ENCODE measurements around the gene DNAI1.

DNAI1 gene

DNA sequence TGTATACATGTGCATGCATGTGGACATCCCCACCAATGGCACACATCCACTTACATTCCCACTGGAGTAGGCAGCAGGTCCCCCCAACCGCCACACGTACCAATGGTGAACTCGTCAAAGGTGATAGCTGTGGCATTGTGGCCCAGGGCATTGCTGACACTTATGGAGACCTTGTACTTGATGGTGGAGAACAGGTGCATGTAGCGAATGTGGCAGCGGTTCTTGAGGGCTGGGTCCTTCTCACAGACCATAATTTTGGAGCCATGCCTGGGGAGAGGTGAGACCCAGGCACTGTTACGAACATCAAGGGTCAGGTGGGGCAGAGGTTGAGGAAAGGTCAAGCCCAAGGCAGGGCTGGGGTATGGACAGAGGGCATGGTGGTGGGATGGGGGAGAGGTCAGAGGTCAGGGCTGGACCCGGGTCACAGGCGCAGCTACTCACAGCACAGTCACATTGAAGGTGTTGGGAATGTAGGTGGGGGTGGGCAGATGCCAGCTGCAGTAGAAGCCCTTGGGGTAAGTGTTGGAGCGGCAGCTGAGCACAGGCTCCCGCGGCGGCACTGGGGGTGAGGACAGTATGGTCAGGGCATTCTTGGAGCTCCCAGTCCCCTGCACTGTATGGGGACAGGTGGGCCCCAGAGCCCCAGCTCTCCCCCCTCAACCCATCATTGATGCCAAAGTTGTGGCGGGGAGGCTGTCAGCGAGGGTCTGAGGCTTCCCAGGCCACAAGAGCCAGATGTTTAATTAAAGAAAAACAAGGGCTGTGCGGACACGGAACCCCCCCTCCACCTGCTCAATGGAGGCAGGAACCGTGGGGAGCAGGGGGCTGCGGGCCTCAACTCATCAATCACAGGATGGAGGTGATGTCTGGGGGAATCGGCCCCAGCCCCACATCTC is 99.1 kb downstream of the DNAI1 start:
- no peaks in the 10 kb centered on the region for H3K27me3 ChIP-seq (ENCODE audit: low read length)
- H2AFZ ChIP-seq (ENCODE audit: low read depth, low read length, severe bottlenecking): no peak overlapping the region
- no peak overlapping the region for H3K27ac ChIP-seq (ENCODE audit: low read depth, low read length)
- no peaks in the 10 kb centered on the region for H3K9me2 ChIP-seq (replicated peaks; ENCODE audit: insufficient read depth, low read length)
- H3K9ac ChIP-seq (ENCODE audit: low read length): no peak overlapping the region
- no peaks in the 10 kb centered on the region for H3K36me3 ChIP-seq (ENCODE audit: low read length)
- no peaks in the 10 kb centered on the region for H4K20me1 ChIP-seq (ENCODE audit: low read depth, low read length)
- H3F3A ChIP-seq (ENCODE audit: insufficient read depth): no peaks in the 10 kb centered on the region
- TF ChIP-seq, protein P1, sequence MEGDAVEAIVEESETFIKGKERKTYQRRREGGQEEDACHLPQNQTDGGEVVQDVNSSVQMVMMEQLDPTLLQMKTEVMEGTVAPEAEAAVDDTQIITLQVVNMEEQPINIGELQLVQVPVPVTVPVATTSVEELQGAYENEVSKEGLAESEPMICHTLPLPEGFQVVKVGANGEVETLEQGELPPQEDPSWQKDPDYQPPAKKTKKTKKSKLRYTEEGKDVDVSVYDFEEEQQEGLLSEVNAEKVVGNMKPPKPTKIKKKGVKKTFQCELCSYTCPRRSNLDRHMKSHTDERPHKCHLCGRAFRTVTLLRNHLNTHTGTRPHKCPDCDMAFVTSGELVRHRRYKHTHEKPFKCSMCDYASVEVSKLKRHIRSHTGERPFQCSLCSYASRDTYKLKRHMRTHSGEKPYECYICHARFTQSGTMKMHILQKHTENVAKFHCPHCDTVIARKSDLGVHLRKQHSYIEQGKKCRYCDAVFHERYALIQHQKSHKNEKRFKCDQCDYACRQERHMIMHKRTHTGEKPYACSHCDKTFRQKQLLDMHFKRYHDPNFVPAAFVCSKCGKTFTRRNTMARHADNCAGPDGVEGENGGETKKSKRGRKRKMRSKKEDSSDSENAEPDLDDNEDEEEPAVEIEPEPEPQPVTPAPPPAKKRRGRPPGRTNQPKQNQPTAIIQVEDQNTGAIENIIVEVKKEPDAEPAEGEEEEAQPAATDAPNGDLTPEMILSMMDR (IDR thresholded peaks at IDR 0.05; ENCODE audit: insufficient read depth, low read length, poor library complexity, severe bottlenecking): no peak
- no peak for TF ChIP-seq EZH2phosphoT487 (conservative IDR thresholded peaks at IDR 0.05; ENCODE audit: low read length)
- no peak overlapping the region for H3K4me3 ChIP-seq (ENCODE audit: insufficient read depth, low read length, poor library complexity, severe bottlenecking)
- H3K4me2 ChIP-seq (ENCODE audit: low read depth, low read length, poor library complexity, severe bottlenecking): no peak overlapping the region
- H3K79me2 ChIP-seq (ENCODE audit: insufficient read depth, low read length): no peaks in the 10 kb centered on the region
- no peaks in the 10 kb centered on the region for H3K9me3 ChIP-seq (ENCODE audit: insufficient read depth, low read length)

DNA sequence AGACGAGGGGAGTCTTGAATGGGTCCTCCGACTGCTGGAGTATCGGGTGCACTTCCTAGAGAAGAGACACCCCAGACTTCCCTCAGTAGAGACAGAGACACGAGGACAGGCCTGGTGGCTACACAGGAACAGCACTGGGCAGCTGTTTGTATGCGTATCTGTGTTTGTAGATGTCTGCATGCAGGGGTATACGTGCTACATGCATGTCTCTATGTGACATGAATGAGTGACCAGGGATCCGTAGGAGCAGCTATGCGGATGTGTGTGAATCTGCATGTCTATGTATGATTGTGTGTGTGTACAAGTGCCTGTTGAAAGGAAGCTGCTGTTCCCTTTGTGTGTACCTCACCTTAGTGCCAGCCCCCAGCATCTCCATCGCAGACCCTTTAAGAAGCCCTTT is 99.8 kb downstream of the DNAI1 start:
- Histone ChIP-seq H3K4me3 (ENCODE audit: insufficient read depth, low read length, poor library complexity, severe bottlenecking) (no peak overlapping the region), H3K27me3 (ENCODE audit: low read length) (no peaks in the 10 kb centered on the region), H3K27ac (ENCODE audit: low read depth, low read length) (no peak overlapping the region), H3K36me3 (ENCODE audit: low read length) (no peaks in the 10 kb centered on the region), H3K4me2 (ENCODE audit: low read depth, low read length, poor library complexity, severe bottlenecking) (no peak overlapping the region), H2AFZ (ENCODE audit: low read depth, low read length, severe bottlenecking) (no peak overlapping the region), H3K9me2 (replicated peaks; ENCODE audit: insufficient read depth, low read length) (no peaks in the 10 kb centered on the region), H3K9ac (ENCODE audit: low read length) (no peak overlapping the region), H3K9me3 (ENCODE audit: insufficient read depth, low read length) (no peaks in the 10 kb centered on the region), H4K20me1 (ENCODE audit: low read depth, low read length) (no peaks in the 10 kb centered on the region), H3K79me2 (ENCODE audit: insufficient read depth, low read length) (no peaks in the 10 kb centered on the region), H3F3A (ENCODE audit: insufficient read depth) (no peaks in the 10 kb centered on the region)
- TF ChIP-seq, protein P1 (IDR thresholded peaks at IDR 0.05; ENCODE audit: insufficient read depth, low read length, poor library complexity, severe bottlenecking): no peak
- TF ChIP-seq EZH2phosphoT487 (conservative IDR thresholded peaks at IDR 0.05; ENCODE audit: low read length): no peak

DNA sequence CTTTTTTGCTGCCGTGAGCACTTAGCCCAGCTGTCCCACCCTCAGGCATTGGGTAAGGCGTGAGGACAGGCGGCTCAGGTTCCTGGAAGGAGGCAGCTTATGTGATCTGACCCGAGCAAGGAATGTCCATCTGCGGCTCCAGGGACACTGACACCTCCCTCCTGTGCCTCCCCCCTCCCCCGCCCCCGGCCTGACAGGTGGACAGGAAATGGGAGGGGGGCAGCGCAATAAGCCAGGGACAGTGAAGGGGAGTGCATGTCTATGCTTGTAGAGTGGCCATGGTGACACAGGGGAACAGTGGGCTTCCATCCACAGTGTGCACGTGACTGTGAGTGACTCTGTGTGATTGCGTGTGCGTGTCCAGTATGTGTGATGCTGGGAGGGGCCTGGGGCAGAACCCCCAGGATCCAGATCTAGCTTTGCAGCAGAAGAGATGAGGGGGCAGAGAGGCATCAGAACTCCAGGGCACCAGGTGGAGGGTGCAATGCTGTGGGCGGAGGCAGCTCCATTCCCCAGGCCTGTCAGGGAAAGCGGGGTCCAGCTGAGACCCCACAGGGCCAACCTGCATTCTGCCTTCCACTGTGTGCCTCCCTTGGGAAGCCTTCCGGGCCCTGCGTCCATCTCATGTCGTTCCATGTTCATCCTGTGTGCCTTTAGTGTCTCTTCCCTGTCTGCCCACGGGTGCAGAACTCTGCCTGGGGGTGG is 100.5 kb downstream of the DNAI1 start:
- H3K9me3 ChIP-seq (ENCODE audit: insufficient read depth, low read length): no peaks in the 10 kb centered on the region
- no peak overlapping the region for H3K4me2 ChIP-seq (ENCODE audit: low read depth, low read length, poor library complexity, severe bottlenecking)
- H3K9ac ChIP-seq (ENCODE audit: low read length): no peak overlapping the region
- H3K9me2 ChIP-seq (replicated peaks; ENCODE audit: insufficient read depth, low read length): no peaks in the 10 kb centered on the region
- no peak overlapping the region for H3K4me3 ChIP-seq (ENCODE audit: insufficient read depth, low read length, poor library complexity, severe bottlenecking)
- H3K36me3 ChIP-seq (ENCODE audit: low read length): no peaks in the 10 kb centered on the region
- H3K27me3 ChIP-seq (ENCODE audit: low read length): no peaks in the 10 kb centered on the region
- no peaks in the 10 kb centered on the region for H3K79me2 ChIP-seq (ENCODE audit: insufficient read depth, low read length)
- H3F3A ChIP-seq (ENCODE audit: insufficient read depth): no peaks in the 10 kb centered on the region
- TF ChIP-seq, protein P1 (IDR thresholded peaks at IDR 0.05; ENCODE audit: insufficient read depth, low read length, poor library complexity, severe bottlenecking): no peak
- TF ChIP-seq EZH2phosphoT487 (conservative IDR thresholded peaks at IDR 0.05; ENCODE audit: low read length): no peak
- H4K20me1 ChIP-seq (ENCODE audit: low read depth, low read length): no peaks in the 10 kb centered on the region
- H2AFZ ChIP-seq (ENCODE audit: low read depth, low read length, severe bottlenecking): no peak overlapping the region
- H3K27ac ChIP-seq (ENCODE audit: low read depth, low read length): no peak overlapping the region

Data from SU-DHL-6 (cell line).